Kidney (tissue), 14 donors: ENCODE data around the gene C17orf107. TPM values are rescaled to one million over a fixed set of nuclear protein-coding genes. Genes with fewer than 3 reads are reported as not detected.
A peak's percentile ranks its signal among the peaks of the same experiment; 100 is the strongest.

Experiments used
- DNase-seq, 5 donors: peaks; one replicate each; pipeline ENCODE4 v3.0.0-alpha.2; 2013 to 2020
- FAIRE-seq: peaks from 2 replicates; lab custom pipeline; 2012; peaks lifted over from hg19 to GRCh38; lab: Jason Lieb, UNC
- H3K27ac ChIP-seq, 2 donors: one replicate each; pipeline ENCODE4 v1.7.0; 2013; ENCODE audit warnings: low read depth in 2 of 2, low read length in 2 of 2, inconsistent platforms in 1 of 2
- H3K27me3 ChIP-seq: one replicate; pipeline ENCODE4 v1.7.1; 2013; ENCODE audit warnings: low read length, inconsistent platforms; ENCODE audit not compliant: control insufficient read depth, insufficient read depth
- H3K36me3 ChIP-seq, 3 donors: one replicate each; pipeline versions ENCODE4 v1.7.0 to v1.7.1; 2013; ENCODE audit warnings: low read length in 3 of 3, control low read depth in 1 of 3, inconsistent platforms in 1 of 3; ENCODE audit not compliant: insufficient read depth in 3 of 3, control insufficient read depth in 2 of 3
- H3K4me1 ChIP-seq, 3 donors: one replicate each; pipeline versions ENCODE4 v1.7.0 to v1.7.1; 2013; ENCODE audit warnings: low read length in 3 of 3, inconsistent platforms in 1 of 3, low read depth in 1 of 3; ENCODE audit not compliant: control insufficient read depth in 2 of 3, insufficient read depth in 2 of 3
- H3K4me3 ChIP-seq, 3 donors: one replicate each; pipeline versions ENCODE4 v1.7.0 to v1.8.1; 2013; ENCODE audit warnings: low read length in 3 of 3, control low read depth in 1 of 3, inconsistent platforms in 1 of 3
- H3K9ac ChIP-seq, 3 donors: one replicate each; pipeline versions ENCODE4 v1.7.0 to v1.7.1; 2013; ENCODE audit warnings: low read length in 3 of 3, control low read depth in 1 of 3, inconsistent platforms in 1 of 3
- H3K9me3 ChIP-seq, 3 donors: one replicate each; pipeline versions ENCODE4 v1.7.0 to v1.7.1; 2013; ENCODE audit warnings: low read length in 3 of 3, control low read depth in 1 of 3, inconsistent platforms in 1 of 3; ENCODE audit not compliant: control insufficient read depth in 2 of 3, insufficient read depth in 1 of 3
- CTCF ChIP-seq: IDR thresholded peaks from 3 replicates; pipeline ENCODE4 v1.5.1; 2012; ENCODE audit warnings: mild to moderate bottlenecking, moderate library complexity, borderline replicate concordance; ENCODE audit not compliant: insufficient read depth; ENCODE audit errors: extremely low read depth
- intact Hi-C: fragments of 100-400 bp; cut with DNase I; formaldehyde crosslinking; loops from one replicate; pipeline ENCODE4 v1.11.1; 2022
- polyA plus RNA-seq: library from polyadenylated mRNA; stranded (reverse); fragments of 350-450 nt; fragmentation: Illumina TruSeq; extraction: RNeasy Lipid Tissue Mini Kit (QIAGEN cat#74804); gene quantifications from one replicate; pipeline ENCODE4 v1.2.3, GENCODE V29; 2014; ENCODE audit warnings: low read depth, low replicate concordance; ENCODE audit not compliant: insufficient read depth
- total RNA-seq: library from RNA; stranded (reverse); fragmentation: NEBNext Ultra II Directional; extraction: Animal tissue kit (Norgen Biotek cat#: 25700); gene quantifications from one replicate; pipeline ENCODE4 v1.2.1, GENCODE V29; 2021
- donor health status: control.
- donor health status: control.
- donor health status: control.
- donor health status: control.
- donor health status: control.
- donor health status: DM: yes; HTN: yes; CAD: no.
- donor health status: Normal renal cell carcinoma (clear cell type).

C17orf107 gene
- total and polyA plus RNA-seq, 2 donors from 2014 or later = 2.5 to 4.4 TPM

- H3K4me1 ChIP-seq = peaks cover 0 to 20% (median 5%) of the 10 kb centered on the region in 3 donors
- peaks cover 2% of the 10 kb centered on the region for H3K27me3 ChIP-seq
- H3K4me3 ChIP-seq = peak overlapping the region in 1 of 3 donors; percentile 68
- no peaks in the 10 kb centered on the region for H3K9me3 ChIP-seq
- DNase-seq (peak in 1 of 5 donors; percentile 81), FAIRE-seq (no peak)
- peaks cover 0 to 16% (median 13%) of the 10 kb centered on the region in 3 donors for H3K36me3 ChIP-seq
- intact Hi-C loops = no loop called here
- H3K27ac ChIP-seq = no peak overlapping the region
- no peak for TF ChIP-seq CTCF
- H3K9ac ChIP-seq = peak overlapping the region in 1 of 3 donors; percentile 21
These were observed 409 bp upstream of the C17orf107 start for GRCh38 chr17:4898927-4899326.

- Histone ChIP-seq H3K27me3 (peaks cover 2% of the 10 kb centered on the region), H3K4me1 (peaks cover 0 to 20% (median 5%) of the 10 kb centered on the region in 3 donors), H3K36me3 (peaks cover 0 to 4% (median under 1%) of the 10 kb centered on the region in 3 donors), H3K27ac (no peak overlapping the region), H3K4me3 (peak overlapping the region in 1 of 3 donors; percentile 68), H3K9ac (no peak overlapping the region), H3K9me3 (no peaks in the 10 kb centered on the region)
- TF ChIP-seq CTCF = no peak
- FAIRE-seq = no peak
- peak; percentile 57 to 87 (median 70) for DNase-seq
- intact Hi-C loops = no loop called here
These were observed 1.1 kb downstream of the C17orf107 start for GRCh38 chr17:4900231-4901107.

- Histone ChIP-seq H3K36me3 (peaks cover 0 to 3% (median 0%) of the 10 kb centered on the region in 3 donors), H3K9me3 (no peaks in the 10 kb centered on the region), H3K27ac (peak overlapping the region in 1 of 2 donors; percentile 4), H3K9ac (no peak overlapping the region), H3K4me3 (peak overlapping the region in 1 of 3 donors; percentile 35), H3K27me3 (peaks cover 2% of the 10 kb centered on the region), H3K4me1 (peaks cover 0 to 20% (median 5%) of the 10 kb centered on the region in 3 donors)
- no peak for FAIRE-seq
- no peak for DNase-seq
- no peak for TF ChIP-seq CTCF
- intact Hi-C loops = no loop called here
These were observed 1.8 kb downstream of the C17orf107 start for GRCh38 chr17:4901108-4901647.
